ENCODE data around the gene ROM1.
"Not testable (repeated sequence)": the region's sequence is repeated elsewhere in the genome, so short reads cannot be mapped to it uniquely, and the experiment has no call there.

ROM1 gene

GRCh38 chr11:62567018-62567633, 45.9 kb upstream of the ROM1 start:
- Histone ChIP-seq H3K9ac (ENCODE audit: low read length) (no peak overlapping the region), H3K4me1 (ENCODE audit: low read length) (peaks cover 47% of the 10 kb centered on the region), H3K4me3 (ENCODE audit: low read length) (no peak overlapping the region), H3K27me3 (ENCODE audit: low read depth, low read length) (no peaks in the 10 kb centered on the region), H4K20me1 (ENCODE audit: insufficient read depth, low read length) (peaks cover 24% of the 10 kb centered on the region; the same call in 1 of the 2 replicates), H3K36me3 (replicated peaks; ENCODE audit: low read depth, low read length) (peaks cover 71% of the 10 kb centered on the region), H2AFZ (ENCODE audit: low read depth, low read length) (no peak overlapping the region), H3K79me2 (ENCODE audit: low read length) (peaks cover 91% of the 10 kb centered on the region), H3K4me2 (ENCODE audit: low read length) (peak overlapping the region; percentile 16), H3K9me3 (ENCODE audit: insufficient read depth, low read length) (no peaks in the 10 kb centered on the region), H3K27ac (ENCODE audit: low read length) (peak overlapping the region; percentile 69)
- TF ChIP-seq CTCF (IDR thresholded peaks at IDR 0.05; ENCODE audit: low read depth, low read length) (no peak), EZH2phosphoT487 (IDR thresholded peaks at IDR 0.05; ENCODE audit: low read depth) (no peak)

GRCh38 chr11:62569611-62570010, 43.4 kb upstream of the ROM1 start:
- no peak overlapping the region for H2AFZ ChIP-seq (ENCODE audit: low read depth, low read length)
- H3K27me3 ChIP-seq (ENCODE audit: low read depth, low read length): no peaks in the 10 kb centered on the region
- H3K9ac ChIP-seq (ENCODE audit: low read length): no peak overlapping the region
- TF ChIP-seq EZH2phosphoT487 (IDR thresholded peaks at IDR 0.05; ENCODE audit: low read depth): no peak
- TF ChIP-seq CTCF (IDR thresholded peaks at IDR 0.05; ENCODE audit: low read depth, low read length): no peak
- H3K79me2 ChIP-seq (ENCODE audit: low read length): peaks cover 91% of the 10 kb centered on the region
- H3K27ac ChIP-seq (ENCODE audit: low read length): no peak overlapping the region
- H3K4me2 ChIP-seq (ENCODE audit: low read length): no peak overlapping the region
- peaks cover 17% of the 10 kb centered on the region; the same call in 1 of the 2 replicates for H4K20me1 ChIP-seq (ENCODE audit: insufficient read depth, low read length)
- peaks cover 58% of the 10 kb centered on the region for H3K4me1 ChIP-seq (ENCODE audit: low read length)
- no peaks in the 10 kb centered on the region for H3K9me3 ChIP-seq (ENCODE audit: insufficient read depth, low read length)
- H3K36me3 ChIP-seq (replicated peaks; ENCODE audit: low read depth, low read length): peaks cover 70% of the 10 kb centered on the region
- H3K4me3 ChIP-seq (ENCODE audit: low read length): no peak overlapping the region

DNA sequence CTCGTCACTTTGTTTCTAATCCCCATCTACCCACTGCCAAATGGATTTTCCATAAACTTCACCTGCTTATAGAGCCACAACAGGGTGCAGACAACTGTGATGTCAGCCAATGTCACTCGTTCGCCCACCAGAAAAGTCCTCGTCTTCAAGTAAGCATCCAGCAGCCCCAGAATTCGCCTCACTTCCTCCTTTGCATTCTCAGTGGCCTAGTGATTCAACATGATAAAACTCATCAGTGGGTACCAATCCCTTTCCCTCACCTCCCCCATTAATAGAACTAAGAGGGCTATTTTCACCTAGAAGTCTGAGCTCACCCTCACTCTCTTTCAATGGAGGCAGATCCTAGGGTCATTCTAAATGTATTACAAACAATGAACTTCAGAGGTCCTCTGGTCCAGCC, 42.2 kb upstream of the ROM1 start:
- Histone ChIP-seq H3K79me2 (ENCODE audit: low read length) (peaks cover 81% of the 10 kb centered on the region), H3K4me2 (ENCODE audit: low read length) (peak overlapping the region; percentile 73)
- H3K9ac ChIP-seq (ENCODE audit: low read length): not testable (repeated sequence)

DNA sequence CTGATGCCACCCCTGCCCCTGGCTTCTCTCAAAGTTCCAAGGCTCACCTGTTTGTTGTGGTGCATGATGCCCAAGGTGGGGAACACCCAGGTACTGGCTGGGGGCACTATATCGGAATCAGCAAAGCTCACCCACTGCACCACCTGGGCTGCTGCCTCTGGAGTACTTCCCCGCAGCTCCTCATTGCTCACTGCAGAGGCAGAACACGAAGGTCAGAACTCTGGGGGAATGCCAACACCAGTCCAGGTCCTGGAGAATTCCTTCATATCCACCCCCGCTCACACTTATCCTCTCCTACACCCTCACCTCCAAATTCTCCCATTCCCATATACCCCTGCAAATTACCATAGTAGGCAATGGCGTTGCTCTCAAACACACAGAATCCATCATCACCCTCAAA, 41.6 kb upstream of the ROM1 start:
- H3K79me2 ChIP-seq (ENCODE audit: low read length): peaks cover 75% of the 10 kb centered on the region
- peak overlapping the region; percentile 93; the same call in 1 of the 2 replicates for H3K4me3 ChIP-seq (ENCODE audit: low read length)
- H3K4me2 ChIP-seq (ENCODE audit: low read length): peak overlapping the region; percentile 73
- H3K9me3 ChIP-seq (ENCODE audit: insufficient read depth, low read length); H3K9ac ChIP-seq (ENCODE audit: low read length); H2AFZ ChIP-seq (ENCODE audit: low read depth, low read length); H3K27me3 ChIP-seq (ENCODE audit: low read depth, low read length); H4K20me1 ChIP-seq (ENCODE audit: insufficient read depth, low read length): not testable (repeated sequence)
- H3K36me3 ChIP-seq (replicated peaks; ENCODE audit: low read depth, low read length): peaks cover 64% of the 10 kb centered on the region
- H3K27ac ChIP-seq (ENCODE audit: low read length): peak overlapping the region; percentile 63
- H3K4me1 ChIP-seq (ENCODE audit: low read length): peaks cover 58% of the 10 kb centered on the region

More for the DNA sequence above, 42.2 kb upstream of the ROM1 start:
- Histone ChIP-seq H4K20me1 (ENCODE audit: insufficient read depth, low read length) (peaks cover 11% of the 10 kb centered on the region; the same call in 1 of the 2 replicates), H3K36me3 (replicated peaks; ENCODE audit: low read depth, low read length) (peaks cover 64% of the 10 kb centered on the region), H3K4me1 (ENCODE audit: low read length) (peaks cover 58% of the 10 kb centered on the region), H3K27ac (ENCODE audit: low read length) (peak overlapping the region; percentile 35)
- H3K9me3 ChIP-seq (ENCODE audit: insufficient read depth, low read length); H3K27me3 ChIP-seq (ENCODE audit: low read depth, low read length); H3K4me3 ChIP-seq (ENCODE audit: low read length); H2AFZ ChIP-seq (ENCODE audit: low read depth, low read length): not testable (repeated sequence)

GRCh38 chr11:62572431-62572830, 40.6 kb upstream of the ROM1 start:
- peaks cover 52% of the 10 kb centered on the region for H3K4me1 ChIP-seq (ENCODE audit: low read length)
- peak overlapping the region; percentile 95 for H3K9ac ChIP-seq (ENCODE audit: low read length)
- peaks cover 7% of the 10 kb centered on the region; the same call in 1 of the 2 replicates for H4K20me1 ChIP-seq (ENCODE audit: insufficient read depth, low read length)
- peaks cover 66% of the 10 kb centered on the region for H3K79me2 ChIP-seq (ENCODE audit: low read length)
- H3K9me3 ChIP-seq (ENCODE audit: insufficient read depth, low read length): no peaks in the 10 kb centered on the region
- TF ChIP-seq EZH2phosphoT487 (IDR thresholded peaks at IDR 0.05; ENCODE audit: low read depth) (no peak), CTCF (IDR thresholded peaks at IDR 0.05; ENCODE audit: low read depth, low read length) (no peak)
- peak overlapping the region; percentile 73 for H3K4me2 ChIP-seq (ENCODE audit: low read length)
- no peaks in the 10 kb centered on the region for H3K27me3 ChIP-seq (ENCODE audit: low read depth, low read length)
- H2AFZ ChIP-seq (ENCODE audit: low read depth, low read length): no peak overlapping the region
- H3K27ac ChIP-seq (ENCODE audit: low read length): peak overlapping the region; percentile 63
- peak overlapping the region; percentile 93 for H3K4me3 ChIP-seq (ENCODE audit: low read length)
- peaks cover 63% of the 10 kb centered on the region for H3K36me3 ChIP-seq (replicated peaks; ENCODE audit: low read depth, low read length)

All from OCI-LY3 (cell line).